SK-N-SH (cell line): Measurements from ENCODE around the gene PGS1. TPM values are rescaled to one million over a fixed set of nuclear protein-coding genes. Genes with fewer than 3 reads are reported as not detected.
A peak's percentile ranks its signal among the peaks of the same experiment; 100 is the strongest.

ENCODE experiments used
- CTCF ChIA-PET: fragments of 300-600, 350-600 bp; formaldehyde crosslinking; extraction: SDS; loops from one replicate; lab custom pipeline; 2021; lab: Yijun Ruan, JAX
- POLR2A ChIA-PET: fragments of 350-600 bp; sonication (Branson Sonifier 250); formaldehyde crosslinking; extraction: SDS; loops from one replicate; lab custom pipeline; 2020; ENCODE audit warnings: antibody characterized with exemption, inconsistent platforms; lab: Yijun Ruan, JAX
- DNase-seq: peaks from one replicate; pipeline ENCODE4 v3.0.0; 2012
- H2AFZ ChIP-seq: fragments of 200-600 bp; sonication (generic); 2 replicates; pipeline ENCODE4 v1.8.1; 2016; ENCODE audit warnings: antibody characterized with exemption, mild to moderate bottlenecking, low read depth
- H3F3A ChIP-seq: fragments of 200-600 bp; sonication (generic); replicated peaks from 2 replicates; pipeline ENCODE3; 2016; ENCODE audit warnings: antibody characterized with exemption, mild to moderate bottlenecking; ENCODE audit not compliant: insufficient read depth
- H3K27ac ChIP-seq, 2 experiments: fragments of 200-500 bp in 1 of 2; fragments of 200-600 bp in 1 of 2; sonication (Bioruptor generic) in 1 of 2; sonication (generic), shearing (Covaris generic) in 1 of 2; 2 replicates each; pipeline versions ENCODE4 v1.5.1 to v1.6.1; 2014 to 2016; ENCODE audit warnings: low read depth in 2 of 2, inconsistent platforms in 1 of 2, low read length in 1 of 2, mild to moderate bottlenecking in 1 of 2, mixed read lengths in 1 of 2
- H3K27me3 ChIP-seq: fragments of 200-600 bp; sonication (generic), shearing (Covaris generic); 2 replicates; pipeline ENCODE4 v1.6.1; 2016; ENCODE audit warnings: mixed run types; ENCODE audit not compliant: insufficient read depth
- H3K36me3 ChIP-seq, 2 experiments: fragments of 200-500 bp in 1 of 2; fragments of 200-600 bp in 1 of 2; sonication (Bioruptor generic) in 1 of 2; sonication (generic) in 1 of 2; replicated peaks in 1 of 2; 2 replicates each; pipeline versions ENCODE3 to v1.5.1; 2014 to 2016; ENCODE audit warnings: low read length in 1 of 2, mild to moderate bottlenecking in 1 of 2; ENCODE audit not compliant: insufficient read depth in 2 of 2, control insufficient read depth in 1 of 2
- H3K4me1 ChIP-seq, 2 experiments: fragments of 200-500 bp in 1 of 2; fragments of 200-600 bp in 1 of 2; sonication (Bioruptor generic) in 1 of 2; sonication (generic), shearing (Covaris generic) in 1 of 2; 2 replicates each; pipeline versions ENCODE4 v1.5.1 to v1.6.1; 2014 to 2016; ENCODE audit warnings: low read depth in 1 of 2, low read length in 1 of 2, mixed run types in 1 of 2; ENCODE audit not compliant: insufficient read depth in 2 of 2, control insufficient read depth in 1 of 2
- H3K4me2 ChIP-seq: fragments of 200-600 bp; sonication (generic), shearing (Covaris generic); 2 replicates; pipeline ENCODE4 v1.6.1; 2017; ENCODE audit warnings: mixed run types
- H3K4me3 ChIP-seq, 2 experiments: fragments of 200-500 bp in 1 of 2; fragments of 200-600 bp in 1 of 2; sonication (Bioruptor generic) in 1 of 2; sonication (generic), shearing (Covaris generic) in 1 of 2; 2 replicates each; pipeline versions ENCODE4 v1.5.1 to v1.8.1; 2014 to 2016; ENCODE audit warnings: low read depth in 2 of 2, inconsistent platforms in 1 of 2, low read length in 1 of 2, mild to moderate bottlenecking in 1 of 2, mixed read lengths in 1 of 2, moderate library complexity in 1 of 2
- H3K79me2 ChIP-seq: fragments of 200-600 bp; sonication (generic); 2 replicates; pipeline ENCODE4 v1.8.1; 2017; ENCODE audit warnings: mild to moderate bottlenecking; ENCODE audit not compliant: insufficient read depth
- H3K9ac ChIP-seq: fragments of 200-600 bp; sonication (generic); 2 replicates; pipeline ENCODE4 v1.6.1; 2017; ENCODE audit warnings: mixed run types
- H3K9me2 ChIP-seq: fragments of 200-600 bp; sonication (generic); 2 replicates; pipeline ENCODE4 v1.6.1; 2017; ENCODE audit warnings: mixed run types
- H3K9me3 ChIP-seq: fragments of 200-600 bp; sonication (generic); 2 replicates; pipeline ENCODE4 v1.6.1; 2017; ENCODE audit warnings: mixed run types, mild to moderate bottlenecking, moderate library complexity
- H4K20me1 ChIP-seq: fragments of 200-600 bp; sonication (generic); 2 replicates; pipeline ENCODE4 v1.6.1; 2017; ENCODE audit warnings: mild to moderate bottlenecking, mixed run types; ENCODE audit not compliant: insufficient read depth
- EP300 ChIP-seq, 2 experiments: IDR thresholded peaks; 2 replicates each; pipeline versions ENCODE4 v1.4.0 to v1.6.1; 2012; ENCODE audit warnings: borderline replicate concordance in 1 of 2, low read depth in 1 of 2, low read length in 1 of 2
- FOSL2 ChIP-seq: IDR thresholded peaks from 2 replicates; pipeline ENCODE4 v1.4.0; 2012; ENCODE audit warnings: low read depth, mild to moderate bottlenecking, moderate library complexity, borderline replicate concordance
- FOXM1 ChIP-seq: IDR thresholded peaks from 2 replicates; pipeline ENCODE4 v1.4.0; 2012; ENCODE audit warnings: low read depth, mild to moderate bottlenecking
- MAX ChIP-seq: IDR thresholded peaks from 2 replicates; pipeline ENCODE4 v1.4.0; 2012; ENCODE audit warnings: low read depth
- MEF2A ChIP-seq: IDR thresholded peaks from 2 replicates; pipeline ENCODE4 v1.4.0; 2012; ENCODE audit warnings: low read depth, borderline replicate concordance
- MXI1 ChIP-seq: IDR thresholded peaks from 2 replicates; pipeline ENCODE4 v1.6.1; 2012; ENCODE audit warnings: mild to moderate bottlenecking, low read depth, low read length, improper control_type of control experiment
- NFIC ChIP-seq: IDR thresholded peaks from 2 replicates; pipeline ENCODE4 v1.4.0; 2012; ENCODE audit warnings: borderline replicate concordance
- PBX3 ChIP-seq: IDR thresholded peaks from 2 replicates; pipeline ENCODE4; 2012
- POLR2AphosphoS5 ChIP-seq: IDR thresholded peaks from 2 replicates; pipeline ENCODE4 v1.6.1; 2012; ENCODE audit warnings: low read depth, low read length
- RCOR1 ChIP-seq: fragments of 150-350 bp; IDR thresholded peaks from 2 replicates; pipeline ENCODE4 v1.6.1; 2017; ENCODE audit warnings: antibody characterized with exemption, low read length
- REST ChIP-seq: IDR thresholded peaks from 2 replicates; pipeline ENCODE4 v1.6.1; 2012; ENCODE audit warnings: mild to moderate bottlenecking, low read depth, low read length, moderate library complexity
- RXRA ChIP-seq: IDR thresholded peaks from 2 replicates; pipeline ENCODE4 v1.4.0; 2012; ENCODE audit warnings: low read depth, mild to moderate bottlenecking, borderline replicate concordance
- SIN3A ChIP-seq: IDR thresholded peaks from 2 replicates; pipeline ENCODE4 v1.6.1; 2012; ENCODE audit warnings: low read depth, mild to moderate bottlenecking, low read length, moderate library complexity, borderline replicate concordance
- SMC3 ChIP-seq: IDR thresholded peaks from 2 replicates; pipeline ENCODE4 v1.6.1; 2012; ENCODE audit warnings: low read depth, low read length, improper control_type of control experiment
- TAF1 ChIP-seq: IDR thresholded peaks from 2 replicates; pipeline ENCODE4 v1.6.1; 2012; ENCODE audit warnings: low read depth, mild to moderate bottlenecking, low read length, moderate library complexity, borderline replicate concordance
- TCF12 ChIP-seq: IDR thresholded peaks from 2 replicates; pipeline ENCODE4 v1.4.0; 2012
- TEAD4 ChIP-seq: IDR thresholded peaks from 2 replicates; pipeline ENCODE4 v1.4.0; 2012; ENCODE audit warnings: mild to moderate bottlenecking, borderline replicate concordance; ENCODE audit not compliant: insufficient read depth
- YY1 ChIP-seq: IDR thresholded peaks from 2 replicates; pipeline ENCODE4 v1.4.0; 2012; ENCODE audit warnings: low read depth, mild to moderate bottlenecking
- WGBS: methylation state at CpG from one replicate; pipeline ENCODE4 v1.1.6; 2017; ENCODE audit warnings: low lambda C conversion rate; 5-methylcytosine and 5-hydroxymethylcytosine counted together
- polyA plus RNA-seq, 3 experiments: library from polyadenylated mRNA; depleted of rRNA; stranded (reverse); fragments of >200 nt; gene quantifications; 2 replicates each; pipeline ENCODE4 v1.2.3, GENCODE V29; 2012

PGS1 gene
- polyA plus RNA-seq, 1 of the 3 experiments (the other 2 are of a cell fraction) = 88.4 TPM

- peak overlapping the region in 1 of 2 experiments; percentile 33; a peak in 2 of 4 replicates for H3K27ac ChIP-seq
- CTCF ChIA-PET = interaction anchor here (0.7 to 4.0 kb wide), 7 partner anchors 15 to 81 kb away, joined by 3 to 22 read pairs (median 6); no protein-coding TSS in a partner anchor
- TF ChIP-seq TCF12 (peak; percentile 92), TAF1 (no peak), FOSL2 (peak; percentile 47; the same call in 1 of the 2 replicates), PBX3 (peak; percentile 72), MEF2A (no peak), MAX (0 out of 2 replicates have a peak, but pooled peaks have one; percentile 10), FOXM1 (no peak), SIN3A (no peak), POLR2AphosphoS5 (peak; percentile 38; the same call in 1 of the 2 replicates)
- H3K9me2 ChIP-seq = no peaks in the 10 kb centered on the region
- no peaks in the 10 kb centered on the region for H3K79me2 ChIP-seq
- H3K4me1 ChIP-seq = peaks cover 19 to 39% of the 10 kb centered on the region in 2 experiments; a peak in 3 of 4 replicates
- no peaks in the 10 kb centered on the region for H3K36me3 ChIP-seq
- no peak overlapping the region for H3K4me3 ChIP-seq
- no peaks in the 10 kb centered on the region for H3K9me3 ChIP-seq
- no peak overlapping the region for H2AFZ ChIP-seq
- H3K27me3 ChIP-seq = no peaks in the 10 kb centered on the region
- WGBS = 76% methylated on average over 10 of the region's 10 CpGs
- POLR2A ChIA-PET = interaction anchor here (0.9 kb wide), 1 partner anchor 17 kb away, joined by 3 read pairs; no protein-coding TSS in a partner anchor
- peaks cover 42% of the 10 kb centered on the region for H3F3A ChIP-seq
- no peak overlapping the region for H3K9ac ChIP-seq
- no peak for DNase-seq
- no peaks in the 10 kb centered on the region for H4K20me1 ChIP-seq
- H3K4me2 ChIP-seq = no peak overlapping the region
Measured at GRCh38 chr17:78340183-78340955, 38.1 kb upstream of the PGS1 start.

- peak; percentile 97 for DNase-seq
- WGBS = 4% methylated on average over 48 of the region's 95 CpGs
- CTCF ChIA-PET = interaction anchor here (0.7 to 3.9 kb wide), 7 partner anchors 10 to 86 kb away, joined by 3 to 22 read pairs (median 3); no protein-coding TSS in a partner anchor
- TF ChIP-seq TEAD4 (peak; percentile 47; the same call in 1 of the 2 replicates), YY1 (0 out of 2 replicates have a peak, but pooled peaks have one; percentile 9), EP300 (IDR thresholded peaks at IDR 0.05; ENCODE audit: borderline replicate concordance in 1 of 2, low read depth in 1 of 2, low read length in 1 of 2) (peak in 1 of 2 experiments; percentile 58; a peak in 1 of 4 replicates), RCOR1 (0 out of 2 replicates have a peak, but pooled peaks have one; percentile 11), MXI1 (0 out of 2 replicates have a peak, but pooled peaks have one; percentile 30), REST (no peak), POLR2AphosphoS5 (peak; percentile 72), MAX (no peak; the same call in 1 of the 2 replicates), SMC3 (peak; percentile 3; the same call in 1 of the 2 replicates), NFIC (peak; percentile 74), RXRA (0 out of 2 replicates have a peak, but pooled peaks have one; percentile 9), TCF12 (peak; percentile 33; the same call in 1 of the 2 replicates)
Measured at GRCh38 chr17:78341559-78342448, 36.6 kb upstream of the PGS1 start.

More at GRCh38 chr17:78341559-78342448, 36.6 kb upstream of the PGS1 start:
- Histone ChIP-seq H3F3A (peaks cover 37% of the 10 kb centered on the region), H3K27me3 (no peaks in the 10 kb centered on the region), H3K36me3 (no peaks in the 10 kb centered on the region), H3K9ac (peak overlapping the region; percentile 74), H3K4me1 (peaks cover 28 to 39% of the 10 kb centered on the region in 2 experiments; a peak in 3 of 4 replicates), H3K9me2 (no peaks in the 10 kb centered on the region), H4K20me1 (no peaks in the 10 kb centered on the region), H3K4me3 (peak overlapping the region; percentile 31 to 36; a peak in 3 of 4 replicates), H3K27ac (peak overlapping the region; percentile 72 to 95), H3K79me2 (no peaks in the 10 kb centered on the region), H2AFZ (0 out of 2 replicates have a peak overlapping the region, but pooled peaks have one; percentile 42), H3K4me2 (peak overlapping the region; percentile 70), H3K9me3 (no peaks in the 10 kb centered on the region)
- POLR2A ChIA-PET = no interaction called here
